Suppressor macrophage (primary cell): ENCODE data around the gene GLA.

ENCODE experiments used
- DNase-seq, 4 experiments: peaks; one replicate each; pipeline ENCODE4 v3.0.0-alpha.2; 2020 to 2022

The GLA gene

DNA sequence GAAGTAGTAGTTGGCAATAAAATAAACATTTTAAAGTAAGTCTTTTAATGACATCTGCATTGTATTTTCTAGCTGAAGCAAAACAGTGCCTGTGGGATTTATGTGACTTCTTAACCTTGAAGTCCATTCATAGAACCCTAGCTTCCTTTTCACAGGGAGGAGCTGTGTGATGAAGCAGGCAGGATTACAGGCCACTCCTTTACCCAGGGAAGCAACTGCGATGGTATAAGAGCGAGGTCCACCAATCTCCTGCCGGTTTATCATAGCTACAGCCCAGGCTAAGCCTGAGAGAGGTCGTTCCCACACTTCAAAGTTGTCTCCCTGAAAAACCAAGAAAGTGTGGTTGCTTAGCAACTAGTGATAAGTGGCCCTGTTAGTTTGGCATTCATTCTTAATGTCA is 9.9 kb downstream of the GLA start:
- DNase-seq, result no peak

- peak; percentile 35 to 77 (median 56) for DNase-seq
Observed at GRCh38 chrX:101395789-101396188, 11.9 kb downstream of the GLA start.

DNA sequence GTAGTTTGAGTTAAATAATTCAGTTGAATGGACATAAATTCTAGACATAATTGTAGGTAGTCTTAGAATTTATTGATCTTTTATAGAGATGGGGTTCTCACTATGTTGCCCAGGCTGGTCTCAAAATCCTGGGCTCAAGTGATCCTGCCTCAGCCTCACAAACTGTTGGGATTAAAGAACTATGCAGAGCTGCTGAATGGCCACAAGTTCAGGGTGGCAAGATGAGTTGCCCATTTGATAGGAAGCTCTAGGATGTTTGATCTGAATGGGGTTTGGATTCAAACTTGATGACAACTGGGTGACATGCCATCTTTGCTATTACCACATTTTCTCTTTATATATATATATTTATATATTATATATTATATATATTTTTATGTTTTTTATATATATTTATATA is 13.4 kb downstream of the GLA start:
- no peak for DNase-seq

- no peak for DNase-seq
Observed at GRCh38 chrX:101393530-101394305, 14.0 kb downstream of the GLA start.

- DNase-seq, result no peak
Observed at GRCh38 chrX:101391831-101392230, 15.9 kb downstream of the GLA start.

DNA sequence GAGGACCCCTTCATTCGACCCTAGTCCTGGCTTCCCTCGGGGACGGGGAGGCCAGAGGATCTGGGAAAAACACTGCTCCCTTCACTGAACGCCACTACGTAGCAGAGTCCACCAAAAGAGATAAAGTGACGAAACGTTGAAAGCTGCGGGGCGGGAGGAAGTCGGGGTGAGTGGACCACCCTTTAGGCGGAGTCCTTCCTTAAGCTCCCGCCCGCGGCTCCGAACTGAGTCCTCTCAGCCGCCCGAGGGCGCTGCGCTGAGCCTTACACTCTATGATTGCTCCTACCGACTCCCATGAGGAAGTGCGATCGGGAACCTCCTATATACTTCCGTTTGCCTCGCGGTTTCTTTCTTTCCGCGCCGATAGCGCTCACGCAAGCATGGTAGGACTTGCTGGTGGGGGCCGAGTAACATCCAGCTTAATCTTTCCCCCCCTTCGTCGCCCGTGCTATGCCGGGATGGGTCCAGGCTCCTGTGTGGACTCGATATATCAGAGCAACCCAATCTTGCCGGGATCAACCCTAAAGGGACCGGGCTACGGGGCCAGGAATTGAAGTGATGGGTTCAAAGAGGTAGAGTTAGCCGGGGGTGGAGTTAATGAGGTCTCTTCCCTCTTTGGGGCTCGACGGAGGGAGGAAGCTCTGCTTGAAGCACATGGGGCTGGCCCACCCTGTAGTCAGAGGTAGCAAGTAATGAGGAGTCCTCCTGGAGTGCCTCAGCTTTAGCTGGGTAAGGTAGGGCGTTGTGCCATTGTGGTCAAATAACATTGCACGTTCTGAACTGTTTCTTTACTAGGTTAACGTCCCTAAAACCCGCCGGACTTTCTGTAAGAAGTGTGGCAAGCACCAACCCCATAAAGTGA is 16.8 kb downstream of the GLA start, which contains the start of gene RPL36A:
TSS of gene RPL36A (plus strand) at position 348 of the 862 bp plus-strand sequence. CDS start at position 381, 33 bp downstream.
- peak; percentile 91 to 94 (median 94) for DNase-seq

DNA sequence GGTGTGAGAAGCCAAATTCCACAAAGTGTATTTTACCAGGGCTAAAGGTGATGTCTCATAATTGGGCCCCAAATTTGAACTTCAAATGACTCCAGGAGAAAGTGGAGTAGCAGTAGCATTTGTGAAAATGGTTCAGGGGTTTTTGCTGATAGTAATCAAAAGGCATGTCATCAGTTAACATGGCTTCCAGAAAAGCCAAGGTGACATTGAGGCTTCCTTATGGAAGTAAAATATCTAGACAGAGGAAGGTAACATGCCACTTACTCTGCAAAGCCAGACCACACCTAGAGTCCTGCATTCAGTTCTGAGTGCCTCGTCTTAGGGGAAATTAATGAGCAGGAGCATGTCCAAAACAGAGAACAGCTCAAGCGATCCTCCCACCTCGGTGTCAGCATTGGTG is 19.1 kb downstream of the GLA start:
- no peak for DNase-seq

DNA sequence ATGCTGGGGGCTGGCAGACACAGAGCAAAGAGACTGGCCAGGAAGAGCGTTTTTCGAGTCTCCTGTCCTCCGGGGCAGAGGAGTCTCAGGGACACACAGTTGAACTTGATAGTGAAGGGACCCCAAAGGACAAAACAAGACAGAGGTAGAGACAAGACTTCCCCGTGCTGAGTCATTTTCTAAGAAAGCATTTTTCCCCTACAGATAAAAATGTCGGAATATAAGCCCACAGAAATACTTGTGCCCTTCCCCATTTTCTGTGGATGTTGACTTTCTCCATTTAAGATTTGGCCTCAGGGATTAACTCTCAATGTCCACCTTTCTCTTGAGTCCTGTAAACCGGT is 21.2 kb downstream of the GLA start:
- DNase-seq, result no peak

DNA sequence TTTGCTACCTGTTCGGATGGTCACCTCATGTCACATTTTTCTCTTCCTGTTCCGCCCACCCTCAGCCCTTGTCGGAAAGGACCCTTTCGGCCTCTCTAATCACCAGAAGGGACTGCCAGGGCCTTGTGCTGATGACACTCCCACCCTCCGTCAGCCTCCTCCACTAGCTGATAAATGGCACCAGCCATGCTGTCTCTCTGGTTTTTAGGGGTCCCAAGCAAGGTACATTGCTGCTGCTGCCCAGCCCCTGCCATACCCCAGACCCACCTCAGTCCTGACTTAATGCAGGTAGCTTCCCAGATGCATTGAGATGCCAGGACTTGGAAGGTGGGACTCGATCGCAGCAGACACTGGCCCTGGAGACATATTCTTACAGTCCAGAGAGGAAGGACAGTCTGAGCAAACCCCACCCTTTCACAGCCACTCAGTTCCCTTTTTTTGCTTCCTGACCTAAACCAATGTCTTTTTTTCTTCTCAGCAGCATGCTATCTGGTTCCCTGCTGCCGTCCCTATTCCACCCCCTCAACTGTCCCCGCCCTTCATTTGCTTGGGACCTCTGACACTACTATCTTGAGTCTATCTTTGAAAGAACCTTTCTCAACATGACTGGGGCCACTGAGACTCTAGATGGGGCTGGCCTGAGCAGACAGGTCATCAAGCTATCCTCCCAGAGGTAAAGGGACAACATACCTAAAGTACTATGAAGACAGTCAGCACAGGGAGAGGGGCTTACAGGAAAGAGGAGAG is 21.8 kb downstream of the GLA start, which contains the start of gene BTK:
TSS of gene BTK (minus strand) at position 397 of the 747 bp plus-strand sequence. CDS start 10,907 bp downstream, outside the sequence.
- peak; percentile 63 to 78 (median 74) for DNase-seq

- no peak for DNase-seq
Observed at GRCh38 chrX:101385026-101385684, 22.6 kb downstream of the GLA start.

GRCh38 chrX:101383679-101384205 is 24.0 kb downstream of the GLA start:
- peak in 1 of 4 experiments; percentile 18 for DNase-seq

- peak in 3 of 4 experiments; percentile 22 to 44 (median 27) for DNase-seq
Observed at GRCh38 chrX:101377547-101377946, 30.2 kb downstream of the GLA start.

GRCh38 chrX:101370888-101371504 is 36.7 kb downstream of the GLA start:
- peak in 1 of 4 experiments; percentile 11 for DNase-seq

DNA sequence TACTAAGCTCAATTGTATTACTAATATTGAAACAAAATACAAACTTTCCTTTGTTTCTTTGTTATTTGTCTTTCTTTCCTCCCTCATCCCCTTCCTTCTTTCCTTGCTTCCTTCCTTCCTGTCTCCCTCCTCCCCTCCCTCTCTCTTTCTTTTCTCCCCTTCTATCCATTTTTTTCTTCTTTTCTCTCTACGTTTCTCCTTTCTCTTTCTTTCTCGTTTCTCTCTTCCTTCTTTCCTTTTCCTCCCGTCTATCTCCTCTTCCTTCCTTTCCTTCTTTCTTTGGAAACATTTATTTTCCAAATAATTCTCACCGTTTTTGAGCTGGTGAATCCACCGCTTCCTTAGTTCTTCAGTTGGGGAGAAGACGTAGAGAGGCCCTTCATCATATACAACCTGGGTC is 38.0 kb downstream of the GLA start:
- DNase-seq, result no peak

DNA sequence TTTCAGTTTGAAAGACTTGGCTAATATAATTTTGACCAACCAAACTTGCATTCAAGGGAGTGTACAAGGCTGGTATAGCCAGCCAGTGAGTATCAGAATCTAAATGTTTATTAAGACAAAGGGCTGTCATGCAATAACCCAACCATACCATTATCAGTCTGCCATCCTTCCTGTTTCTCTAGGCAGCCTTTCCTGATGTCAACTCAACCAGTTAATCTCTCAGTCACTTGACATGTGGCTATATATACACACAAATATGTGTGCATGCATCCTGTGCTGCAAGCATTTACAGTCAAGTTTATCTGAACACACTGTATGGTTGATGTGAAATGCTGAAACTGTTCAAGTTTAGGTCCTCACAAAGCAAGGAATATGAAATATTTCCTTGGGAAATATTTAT is 38.9 kb downstream of the GLA start:
- no peak for DNase-seq

DNA sequence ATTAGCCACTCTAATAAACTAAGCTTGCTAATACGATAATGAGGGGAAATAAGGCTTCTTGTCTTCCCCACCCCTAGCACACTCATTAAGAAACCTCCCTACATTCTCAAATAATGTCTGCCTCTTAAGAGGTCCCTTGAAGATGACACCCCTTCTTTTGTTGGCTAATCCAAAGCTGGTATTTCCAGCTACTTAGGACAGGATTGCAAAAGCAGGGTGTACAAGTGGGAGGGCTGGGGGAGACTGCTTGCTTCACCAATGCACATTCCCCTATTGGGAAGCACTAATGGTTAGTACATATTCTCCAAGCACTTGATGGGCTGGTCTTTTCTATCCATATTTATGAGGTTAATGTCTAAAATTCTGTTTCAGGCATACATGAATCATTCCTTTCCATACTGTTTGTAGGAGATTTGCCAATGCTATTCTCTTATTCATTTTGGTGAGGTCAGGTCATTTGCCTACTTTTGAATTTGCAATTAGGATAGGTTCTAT is 42.4 kb downstream of the GLA start:
- no peak for DNase-seq

DNA sequence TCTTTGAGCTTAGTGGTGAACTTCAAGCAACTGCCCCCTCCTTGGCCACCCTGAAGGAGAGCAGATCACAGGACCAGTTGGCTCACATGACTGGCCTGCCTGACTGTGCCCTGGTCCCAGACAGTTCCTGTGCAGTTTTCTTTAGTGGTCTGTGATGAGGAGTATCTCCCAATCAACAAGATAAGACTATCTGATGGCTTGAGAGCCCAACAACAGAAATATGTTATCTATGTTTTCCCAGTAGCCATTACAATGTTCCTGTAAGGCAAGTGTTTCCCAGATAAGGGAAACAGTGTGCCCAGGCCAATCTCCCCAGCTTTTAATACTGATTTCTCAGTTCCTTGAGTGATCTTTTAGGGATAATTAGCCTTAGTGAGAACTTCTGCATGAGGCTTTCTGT is 45.0 kb downstream of the GLA start:
- peak in 2 of 4 experiments; percentile 22 to 26 for DNase-seq

GRCh38 chrX:101362116-101362515 is 45.6 kb downstream of the GLA start:
- DNase-seq, result no peak

DNA sequence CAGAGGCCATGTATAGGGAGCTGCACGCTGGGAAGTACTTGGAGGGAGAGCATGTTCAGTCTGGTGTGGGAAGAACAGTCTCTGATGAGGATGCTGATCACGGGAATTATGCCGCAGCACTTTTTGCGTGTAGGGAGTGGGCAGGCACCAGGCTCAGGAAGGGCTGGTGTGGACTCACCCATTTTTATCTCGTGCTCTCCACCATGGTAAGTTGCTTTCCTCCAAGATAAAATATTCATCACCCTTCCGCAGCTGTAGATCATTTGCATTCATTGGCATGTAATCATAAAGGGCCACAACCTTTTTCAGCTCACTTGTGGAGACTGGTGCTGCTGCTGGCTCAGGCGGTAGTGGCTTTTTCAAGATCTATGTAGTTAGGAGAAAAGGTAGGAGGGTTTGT is 47.3 kb downstream of the GLA start:
- DNase-seq, result no peak

DNA sequence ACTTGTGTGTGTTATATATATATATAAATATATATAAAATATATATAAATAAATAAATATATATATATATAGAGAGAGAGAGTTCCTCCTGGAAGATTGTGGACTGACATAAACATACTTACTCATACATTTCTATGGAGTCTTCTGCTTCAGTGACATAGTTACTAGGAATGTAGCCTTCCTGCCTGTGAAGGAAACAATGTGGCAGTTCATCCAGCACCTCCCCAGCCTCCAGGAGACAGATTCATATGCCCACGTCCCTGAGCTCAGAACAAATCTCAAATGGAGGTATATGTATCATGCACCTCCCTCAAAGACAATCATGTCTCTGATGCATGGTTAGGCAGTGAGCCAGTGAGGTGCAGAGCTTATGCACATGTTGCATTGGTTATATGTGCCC is 47.8 kb downstream of the GLA start:
- no peak for DNase-seq

DNA sequence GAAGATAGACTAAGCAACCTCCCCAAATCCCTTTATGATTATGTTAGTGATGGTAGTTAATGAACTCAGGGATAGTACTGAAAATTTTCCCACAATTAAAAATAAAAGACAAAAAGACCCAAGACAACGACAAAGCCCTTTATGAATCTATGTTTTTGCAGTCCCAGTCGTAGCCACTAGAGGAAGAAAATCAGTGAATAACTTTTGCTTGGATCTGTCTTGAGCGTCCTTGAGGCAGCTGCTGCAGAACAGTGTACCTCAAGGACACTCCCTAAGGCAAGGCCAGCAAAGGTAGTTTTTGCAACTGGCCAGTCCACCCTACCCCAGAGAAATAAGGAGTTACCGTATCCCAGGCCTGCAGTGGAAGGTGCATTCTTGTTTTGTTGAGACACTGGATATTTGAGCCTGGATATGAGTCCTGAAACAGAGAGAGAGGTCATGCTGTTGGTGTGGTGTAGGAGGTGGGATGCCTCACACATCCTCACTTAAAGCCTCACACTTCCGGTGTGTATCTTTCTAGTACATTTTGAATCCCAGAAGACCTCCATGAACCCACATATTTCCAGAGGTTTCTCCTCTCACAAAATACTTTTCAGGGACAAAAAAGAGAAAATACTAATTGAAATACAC is 50.4 kb downstream of the GLA start:
- peak in 1 of 4 experiments; percentile 7 for DNase-seq
